A549 (cell line): Measurements from ENCODE around the gene PRKAR1B. TPM values are rescaled to one million over a fixed set of nuclear protein-coding genes. Genes with fewer than 3 reads are reported as not detected.

ENCODE experiments used
- ATAC-seq, 2 experiments: fragments of 200-7000 bp in 1 of 2; fragments of >200 bp in 1 of 2; cut with Nextera tagmentation in 1 of 2; cut with Tn5 transposase in 1 of 2; 3 replicates each; pipeline versions ENCODE4 v1.8.0 to v1.9.1; 2018 to 2020; ENCODE audit warnings: mild to moderate bottlenecking in 1 of 2, moderate library complexity in 1 of 2
- CTCF ChIA-PET: fragments of 300-600 bp; sonication (Branson Sonifier 250); formaldehyde crosslinking; extraction: SDS; loops from one replicate; lab custom pipeline; 2021; ENCODE audit warnings: antibody characterized with exemption, inconsistent platforms; lab: Yijun Ruan, JAX
- POLR2A ChIA-PET: fragments of 350-600 bp; formaldehyde crosslinking; extraction: SDS; loops from one replicate; lab custom pipeline; 2021; ENCODE audit warnings: antibody characterized with exemption, inconsistent platforms; lab: Yijun Ruan, JAX
- DNase-seq, 2 experiments: peaks; one replicate each; pipeline versions ENCODE4 v3.0.0 to v3.0.0-alpha.2; 2011 to 2016; ENCODE audit warnings: low read depth in 1 of 2, low spot score in 1 of 2
- FAIRE-seq: peaks from 2 replicates; lab custom pipeline; 2011; peaks lifted over from hg19 to GRCh38; lab: Jason Lieb, UNC
- H3K27ac ChIP-seq, 2 experiments: fragments of >200 bp; sonication (Bioruptor Twin); formaldehyde crosslinking; 3 replicates each; pipeline ENCODE4 v1.5.1; 2016 to 2017
- H3K4me1 ChIP-seq: fragments of >200 bp; sonication (Bioruptor Twin); formaldehyde crosslinking; 3 replicates; pipeline ENCODE4 v1.6.1; 2016
- H3K4me2 ChIP-seq: fragments of >200 bp; sonication (Bioruptor Twin); formaldehyde crosslinking; 3 replicates; pipeline ENCODE4 v1.6.1; 2016
- H3K4me3 ChIP-seq: fragments of >200 bp; sonication (Bioruptor Twin); formaldehyde crosslinking; 3 replicates; pipeline ENCODE4 v1.5.1; 2016
- H3K9me3 ChIP-seq: fragments of >200 bp; sonication (Bioruptor Twin); formaldehyde crosslinking; 3 replicates; pipeline ENCODE4 v1.6.1; 2016
- CBX8 ChIP-seq: fragments of 200-600 bp; sonication (generic); IDR thresholded peaks from 2 replicates; pipeline ENCODE4 v1.6.1; 2016
- CTCF ChIP-seq: fragments of >200 bp; sonication (Bioruptor Twin); formaldehyde crosslinking; IDR thresholded peaks from 3 replicates; pipeline ENCODE4 v1.5.1; 2016
- ELK1 ChIP-seq: fragments of 150-350 bp; IDR thresholded peaks from 2 replicates; pipeline ENCODE4 v1.6.1; 2014; ENCODE audit warnings: low read depth, mild to moderate bottlenecking, low read length
- HES2 ChIP-seq: fragments of >200 bp; sonication (Bioruptor Twin); formaldehyde crosslinking; IDR thresholded peaks from 2 replicates; pipeline ENCODE4 v1.6.1; 2016
- HOXA7 ChIP-seq: fragments of 250-450 bp; sonication (Bioruptor Pico); IDR thresholded peaks from 2 replicates; pipeline ENCODE4 v1.5.0; 2020; ENCODE audit warnings: mild to moderate bottlenecking, moderate library complexity
- HOXB5 ChIP-seq: fragments of 250-450 bp; sonication (Bioruptor Pico); IDR thresholded peaks from 2 replicates; pipeline ENCODE4 v1.5.0; 2020; ENCODE audit warnings: mild to moderate bottlenecking, moderate library complexity
- KDM5A ChIP-seq: fragments of 200-600 bp; sonication (generic); IDR thresholded peaks from 2 replicates; pipeline ENCODE4 v1.6.1; 2016; ENCODE audit warnings: antibody characterized with exemption, mild to moderate bottlenecking
- MYC ChIP-seq: IDR thresholded peaks from 2 replicates; pipeline ENCODE4 v1.6.1; 2012; ENCODE audit warnings: mild to moderate bottlenecking, inconsistent platforms, low read length, improper control_type of control experiment, borderline replicate concordance
- NPAS2 ChIP-seq: fragments of 250-450 bp; sonication (Bioruptor Pico); IDR thresholded peaks from 2 replicates; pipeline ENCODE4 v1.8.0; 2022; ENCODE audit warnings: mild to moderate bottlenecking, moderate library complexity, borderline replicate concordance
- PHF8 ChIP-seq: fragments of 200-600 bp; sonication (generic); IDR thresholded peaks from 2 replicates; pipeline ENCODE4 v1.6.1; 2016; ENCODE audit warnings: low read depth, mild to moderate bottlenecking, antibody characterized with exemption, moderate library complexity, borderline replicate concordance
- POLR2AphosphoS2 ChIP-seq: conservative IDR thresholded peaks from 2 replicates; pipeline ENCODE4 v1.6.1; 2012; ENCODE audit warnings: low read length, improper control_type of control experiment, inconsistent platforms
- RAD21 ChIP-seq, 2 experiments: fragments of >200 bp in 1 of 2; sonication (Bioruptor Twin) in 1 of 2; formaldehyde crosslinking in 1 of 2; IDR thresholded peaks in 1 of 2; conservative IDR thresholded peaks in 1 of 2; 2 replicates in 1 of 2; 3 replicates in 1 of 2; pipeline ENCODE4 v1.6.1; 2012 to 2018; ENCODE audit warnings: inconsistent platforms in 1 of 2
- RARB ChIP-seq: fragments of 250-450 bp; sonication (Bioruptor Pico); IDR thresholded peaks from 2 replicates; pipeline ENCODE4 v1.8.0; 2021; ENCODE audit warnings: mild to moderate bottlenecking, moderate library complexity
- RCOR1 ChIP-seq: fragments of 150-350 bp; IDR thresholded peaks from 2 replicates; pipeline ENCODE4 v1.6.1; 2014; ENCODE audit warnings: antibody characterized with exemption, low read length, low read depth
- RFX5 ChIP-seq: fragments of 450-650 bp; IDR thresholded peaks from 2 replicates; pipeline ENCODE4 v1.7.1; 2014; ENCODE audit warnings: antibody characterized with exemption, mild to moderate bottlenecking, moderate library complexity
- SMC3 ChIP-seq: fragments of >200 bp; sonication (Bioruptor Twin); formaldehyde crosslinking; IDR thresholded peaks from 3 replicates; pipeline ENCODE4 v1.6.1; 2018; ENCODE audit warnings: inconsistent platforms
- ZC3H11A ChIP-seq: fragments of 450-650 bp; IDR thresholded peaks from 2 replicates; pipeline ENCODE4 v1.6.1; 2014; ENCODE audit warnings: antibody characterized with exemption, mild to moderate bottlenecking
- ZSCAN20 ChIP-seq: fragments of 250-450 bp; sonication (Bioruptor Pico); IDR thresholded peaks from 2 replicates; pipeline ENCODE4 v1.8.0; 2022; ENCODE audit warnings: mild to moderate bottlenecking, moderate library complexity
- WGBS: methylation state at CpG from one replicate; pipeline ENCODE4 v1.1.6; 2017; ENCODE audit errors: missing lambda C conversion rate; 5-methylcytosine and 5-hydroxymethylcytosine counted together
- polyA plus RNA-seq, 4 experiments: library from polyadenylated mRNA; depleted of rRNA in 3 of 4; stranded (reverse); fragments of >200 nt; fragmentation: RNase III in 1 of 4; extraction: RNeasy Plus Mini Kit Qiagen cat#74134 plus additional on column Dnase treatment in 1 of 4; gene quantifications; 2 replicates in 3 of 4; 3 replicates in 1 of 4; pipeline ENCODE4 v1.2.3, GENCODE V29; 2011 to 2017

Gene PRKAR1B
- polyA plus RNA-seq, 2 of the 4 experiments (the other 2 are of a cell fraction), result 10.1 to 33.7 TPM

GRCh38 chr7:625376-625971 lies 101.6 kb downstream of the PRKAR1B start:
- Histone ChIP-seq H3K4me2 (no peak overlapping the region), H3K9me3 (peaks cover 16% of the 10 kb centered on the region), H3K4me3 (no peak overlapping the region), H3K27ac (no peak overlapping the region), H3K4me1 (no peaks in the 10 kb centered on the region)
- POLR2A ChIA-PET, result no interaction called here
- CTCF ChIA-PET, result interaction anchor here (0.7 to 2.7 kb wide), 4 partner anchors 10 to 292 kb away, joined by 3 to 9 read pairs (median 6); no protein-coding TSS in a partner anchor
- ATAC-seq (no peak), DNase-seq (no peak), FAIRE-seq (no peak)
- WGBS, result 90% methylated on average over 8 of the region's 8 CpGs
- TF ChIP-seq HOXB5 (CRISPR knock-in tag) (no peak), NPAS2 (CRISPR knock-in tag) (no peak), RARB (CRISPR knock-in tag) (no peak), ZC3H11A (no peak), KDM5A (no peak), HOXA7 (no peak), RFX5 (no peak), RCOR1 (no peak), HES2 (no peak), SMC3 (no peak), ZSCAN20 (CRISPR knock-in tag) (no peak), MYC (no peak), ELK1 (no peak), RAD21 (conservative IDR thresholded peaks at IDR 0.05 in 1 of 2, IDR thresholded peaks at IDR 0.05 in 1 of 2) (no peak), CTCF (no peak)

GRCh38 chr7:623464-623863 lies 103.6 kb downstream of the PRKAR1B start:
- POLR2A ChIA-PET, result no interaction called here
- DNase-seq, result no peak
- CTCF ChIA-PET, result no interaction called here

More at GRCh38 chr7:623464-623863, 103.6 kb downstream of the PRKAR1B start:
- 92% methylated on average over 8 of the region's 8 CpGs for WGBS
- no peaks in the 10 kb centered on the region for H3K4me1 ChIP-seq
- ATAC-seq, result no peak
- no peak overlapping the region for H3K4me3 ChIP-seq
- TF ChIP-seq PHF8, result no peak
- TF ChIP-seq SMC3, result no peak
- no peak for TF ChIP-seq CTCF
- TF ChIP-seq CBX8, result no peak
- TF ChIP-seq POLR2AphosphoS2, result no peak
- no peak for TF ChIP-seq RARB (CRISPR knock-in tag)
- TF ChIP-seq HOXB5 (CRISPR knock-in tag), result no peak
- no peak for TF ChIP-seq HOXA7
- no peak overlapping the region for H3K4me2 ChIP-seq
- H3K27ac ChIP-seq, result no peak overlapping the region
- FAIRE-seq, result no peak
- H3K9me3 ChIP-seq, result peaks cover 19% of the 10 kb centered on the region
